AG04449 (cell line): ENCODE measurements around the gene PDGFA.

ENCODE experiments used
- CTCF ChIA-PET: fragments of 350-600 bp; formaldehyde crosslinking; extraction: SDS; loops from one replicate; lab custom pipeline; 2021; ENCODE audit warnings: antibody characterized with exemption; lab: Yijun Ruan, JAX
- POLR2A ChIA-PET: fragments of 400-600, 350-600 bp; formaldehyde crosslinking; extraction: SDS; loops from one replicate; lab custom pipeline; 2020; ENCODE audit warnings: antibody characterized with exemption, inconsistent platforms; lab: Yijun Ruan, JAX
- DNase-seq: peaks from one replicate; pipeline ENCODE4 v3.0.0-alpha.2; 2010; ENCODE audit warnings: low read depth, low spot score
- H3K4me3 ChIP-seq: 2 replicates; pipeline ENCODE4 v1.5.1; 2011; ENCODE audit warnings: low read depth, mild to moderate bottlenecking, control low read depth, low read length
- TF ChIP-seq, protein P1 (sequence below): IDR thresholded peaks from one replicate; pipeline ENCODE4 v1.5.1; 2011; ENCODE audit warnings: mild to moderate bottlenecking, moderate library complexity, low read length, control low read depth, inconsistent platforms; ENCODE audit not compliant: insufficient read depth; ENCODE audit errors: missing control alignments

The PDGFA gene

DNA sequence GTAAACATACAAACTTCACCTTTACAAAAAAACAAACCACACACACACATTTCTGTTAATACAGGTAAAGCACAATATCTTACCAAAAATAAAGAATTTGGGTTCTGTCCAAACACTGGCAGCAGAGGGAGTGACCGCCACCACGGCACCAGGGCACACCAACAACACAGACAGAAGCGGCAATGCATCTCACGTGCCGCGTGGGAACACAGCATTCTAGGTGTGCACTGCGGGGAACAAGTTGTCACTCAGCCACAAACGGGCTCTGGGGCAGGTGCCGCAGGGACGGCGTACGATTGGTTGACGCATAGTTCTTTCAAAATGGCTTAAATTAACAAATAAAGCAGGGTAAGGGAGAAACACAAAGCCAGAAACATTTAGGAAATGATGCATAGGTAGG, 22.3 kb downstream of the PDGFA start:
- DNase-seq = no peak
- CTCF ChIA-PET = no interaction called here
- TF ChIP-seq, protein P1, sequence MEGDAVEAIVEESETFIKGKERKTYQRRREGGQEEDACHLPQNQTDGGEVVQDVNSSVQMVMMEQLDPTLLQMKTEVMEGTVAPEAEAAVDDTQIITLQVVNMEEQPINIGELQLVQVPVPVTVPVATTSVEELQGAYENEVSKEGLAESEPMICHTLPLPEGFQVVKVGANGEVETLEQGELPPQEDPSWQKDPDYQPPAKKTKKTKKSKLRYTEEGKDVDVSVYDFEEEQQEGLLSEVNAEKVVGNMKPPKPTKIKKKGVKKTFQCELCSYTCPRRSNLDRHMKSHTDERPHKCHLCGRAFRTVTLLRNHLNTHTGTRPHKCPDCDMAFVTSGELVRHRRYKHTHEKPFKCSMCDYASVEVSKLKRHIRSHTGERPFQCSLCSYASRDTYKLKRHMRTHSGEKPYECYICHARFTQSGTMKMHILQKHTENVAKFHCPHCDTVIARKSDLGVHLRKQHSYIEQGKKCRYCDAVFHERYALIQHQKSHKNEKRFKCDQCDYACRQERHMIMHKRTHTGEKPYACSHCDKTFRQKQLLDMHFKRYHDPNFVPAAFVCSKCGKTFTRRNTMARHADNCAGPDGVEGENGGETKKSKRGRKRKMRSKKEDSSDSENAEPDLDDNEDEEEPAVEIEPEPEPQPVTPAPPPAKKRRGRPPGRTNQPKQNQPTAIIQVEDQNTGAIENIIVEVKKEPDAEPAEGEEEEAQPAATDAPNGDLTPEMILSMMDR = no peak
- POLR2A ChIA-PET = no interaction called here
- no peak overlapping the region for H3K4me3 ChIP-seq

DNA sequence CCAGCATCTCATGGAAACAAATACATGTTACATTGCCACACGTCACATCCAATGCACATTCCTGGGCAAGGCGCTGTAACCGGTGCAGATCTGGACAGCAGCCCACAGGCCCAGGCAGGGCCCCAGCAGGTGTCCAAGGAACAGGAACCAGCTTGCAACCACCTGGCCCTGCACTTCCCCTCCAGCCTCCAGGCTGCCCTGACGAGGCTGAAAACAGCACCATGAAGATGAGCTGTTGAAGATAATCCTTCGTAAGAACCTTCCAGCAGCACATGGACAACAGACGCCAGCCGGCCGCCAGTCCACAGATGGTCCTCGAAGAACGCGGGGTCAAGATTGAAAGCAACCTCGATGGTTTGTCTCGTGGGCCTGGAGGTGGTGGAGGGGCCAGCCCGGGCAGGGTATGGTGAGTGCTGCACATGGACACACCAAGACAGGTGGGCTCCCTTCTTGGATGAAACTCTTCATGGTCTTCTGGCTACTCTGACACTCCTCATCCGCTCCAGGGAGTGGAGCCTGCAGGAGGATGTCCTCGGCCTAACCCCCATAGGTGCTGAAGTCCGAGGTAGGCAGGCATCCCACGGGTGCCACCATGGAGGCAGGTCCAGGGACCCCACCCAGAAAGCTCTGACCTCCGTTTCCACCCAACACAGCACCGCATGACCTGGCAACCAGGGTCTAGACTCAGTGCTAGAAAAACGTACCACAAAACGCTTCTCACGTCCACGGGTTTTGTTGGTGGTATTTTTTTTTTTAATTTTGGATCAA, 22.9 kb downstream of the PDGFA start:
- H3K4me3 ChIP-seq = no peak overlapping the region
- TF ChIP-seq, protein P1 = no peak
- DNase-seq = no peak
- ChIA-PET CTCF (no interaction called here), POLR2A (no interaction called here)

DNA sequence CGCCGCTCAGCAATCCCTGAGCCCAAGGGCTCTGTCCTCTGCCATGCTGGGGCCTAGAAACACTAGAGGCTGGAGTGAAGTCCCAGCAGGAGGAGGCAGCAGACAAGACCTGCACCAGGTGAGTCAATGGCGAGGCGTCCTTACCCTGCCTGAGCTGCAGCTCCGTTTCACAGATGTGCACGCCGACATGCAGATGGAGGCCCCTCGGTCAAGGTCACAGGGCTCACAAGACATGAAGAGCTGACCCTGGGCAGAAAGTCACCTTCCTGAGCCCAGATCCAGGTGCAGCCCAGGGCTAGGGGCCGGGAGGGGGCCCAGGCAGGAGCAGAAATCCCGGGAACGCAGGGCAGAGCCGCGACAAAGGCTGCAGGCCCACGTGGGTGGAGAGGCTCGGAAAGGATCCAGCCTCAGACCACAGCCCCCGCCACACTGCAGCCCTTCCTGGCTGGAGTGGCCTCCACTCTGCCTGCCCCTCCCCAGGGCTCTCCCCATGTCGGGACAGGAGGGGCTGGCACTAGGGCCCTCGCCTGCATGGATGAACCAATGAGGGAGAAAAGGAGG, 23.8 kb downstream of the PDGFA start:
- TF ChIP-seq, protein P1 = no peak
- ChIA-PET POLR2A (interaction anchor here (0.6 kb wide), 1 partner anchor 48 kb away, joined by 3 read pairs; no protein-coding TSS in a partner anchor), CTCF (no interaction called here)
- DNase-seq = no peak
- no peak overlapping the region for H3K4me3 ChIP-seq

DNA sequence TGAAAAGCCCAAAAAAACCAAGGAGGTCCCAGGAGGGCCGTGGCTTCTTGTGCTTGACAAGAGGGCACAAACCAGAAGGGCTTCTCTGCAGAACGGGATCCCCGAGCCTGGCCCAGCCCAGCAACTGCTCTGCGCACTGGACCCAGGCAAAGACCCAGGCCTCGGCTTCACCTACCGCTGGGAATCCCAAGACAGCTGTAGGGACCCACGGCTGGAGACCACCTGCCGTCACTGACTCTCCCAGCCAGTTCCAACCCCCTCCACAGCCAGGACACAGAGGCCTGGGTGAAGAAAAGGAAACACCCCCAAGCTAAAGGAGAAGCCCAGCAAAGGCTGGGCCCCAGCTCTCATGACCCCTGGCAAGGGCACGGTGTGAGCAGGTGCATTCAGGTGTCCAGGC, 24.3 kb downstream of the PDGFA start:
- no peak overlapping the region for H3K4me3 ChIP-seq
- TF ChIP-seq, protein P1 = no peak
- POLR2A ChIA-PET = interaction anchor here (0.6 kb wide), 1 partner anchor 47 kb away, joined by 3 read pairs; no protein-coding TSS in a partner anchor
- no peak for DNase-seq
- CTCF ChIA-PET = no interaction called here

DNA sequence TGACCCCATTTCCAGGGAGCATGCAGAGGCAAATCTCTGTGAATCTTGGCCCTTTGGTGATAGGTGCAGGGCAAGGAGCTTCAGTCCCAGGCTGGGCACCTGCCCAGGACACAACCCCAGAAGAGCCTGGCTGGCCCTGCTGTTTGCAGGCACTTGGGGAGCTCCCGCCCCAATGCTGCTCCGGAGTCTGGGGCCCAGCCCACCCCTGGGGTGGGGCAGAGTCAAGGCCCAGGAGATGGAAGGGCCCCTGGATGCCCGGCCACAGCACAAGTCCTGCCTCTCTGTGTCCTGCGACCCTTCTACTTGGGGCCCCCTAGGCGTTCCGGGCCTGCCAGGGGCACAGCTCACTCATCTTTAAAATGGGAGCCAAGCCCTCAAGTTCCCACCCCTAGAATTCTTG, 24.7 kb downstream of the PDGFA start:
- H3K4me3 ChIP-seq = no peak overlapping the region
- DNase-seq = no peak
- TF ChIP-seq, protein P1 = no peak
- POLR2A ChIA-PET = no interaction called here
- CTCF ChIA-PET = no interaction called here

DNA sequence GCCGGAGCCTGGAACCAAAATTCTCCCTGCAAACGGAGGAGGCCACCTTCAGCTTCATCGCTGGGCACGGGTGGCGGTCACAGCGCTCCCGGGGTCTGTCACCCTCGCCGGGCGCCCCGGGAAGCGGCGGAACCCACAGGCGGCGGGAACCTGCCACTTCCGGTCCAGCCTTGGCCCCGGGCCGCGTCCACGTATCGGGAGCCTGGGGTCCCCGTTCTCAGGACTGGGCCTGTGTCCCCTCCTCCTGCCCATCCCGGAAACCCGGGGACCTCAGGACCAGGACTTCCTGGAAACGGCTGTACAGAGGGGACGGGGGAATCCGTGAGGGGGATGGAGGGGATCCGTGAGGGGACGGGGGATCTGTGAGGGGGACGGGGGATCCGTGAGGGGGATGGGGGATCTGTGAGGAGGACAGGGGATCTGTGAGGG, 25.4 kb downstream of the PDGFA start:
- H3K4me3 ChIP-seq = no peak overlapping the region
- CTCF ChIA-PET = no interaction called here
- TF ChIP-seq, protein P1 = no peak
- POLR2A ChIA-PET = no interaction called here
- no peak for DNase-seq
